Ectodermal cell (in vitro differentiated cells): Measurements from ENCODE around the gene DHX9.

ENCODE experiments used
- H3K27ac ChIP-seq: 2 replicates; pipeline ENCODE4 v1.7.0; 2013; ENCODE audit warnings: mild to moderate bottlenecking, low read depth, low read length; ENCODE audit not compliant: insufficient read depth, poor library complexity, severe bottlenecking
- H3K27me3 ChIP-seq: 2 replicates; pipeline ENCODE4 v1.7.0; 2013; ENCODE audit warnings: mild to moderate bottlenecking, low read length; ENCODE audit not compliant: insufficient read depth, control insufficient read depth, poor library complexity, severe bottlenecking
- H3K36me3 ChIP-seq: one replicate; pipeline ENCODE4 v1.7.0; 2013; ENCODE audit warnings: low read length; ENCODE audit not compliant: control insufficient read depth, insufficient read depth
- H3K4me1 ChIP-seq: one replicate; pipeline ENCODE4 v1.7.0; 2013; ENCODE audit warnings: low read length; ENCODE audit not compliant: control insufficient read depth, insufficient read depth
- H3K4me3 ChIP-seq: 2 replicates; pipeline ENCODE4 v1.7.0; 2013; ENCODE audit warnings: low read depth, low read length, control low read depth; ENCODE audit not compliant: insufficient read depth
- H3K9me3 ChIP-seq: 2 replicates; pipeline ENCODE4 v1.7.0; 2013; ENCODE audit warnings: mild to moderate bottlenecking, low read length, moderate library complexity; ENCODE audit not compliant: control insufficient read depth
- WGBS, 2 experiments: methylation state at CpG; one replicate each; pipeline ENCODE4 v1.1.7; 2013; ENCODE audit warnings: missing lambda C conversion rate in 2 of 2; 5-methylcytosine and 5-hydroxymethylcytosine counted together

Gene DHX9

GRCh38 chr1:182917378-182917777 is 78.2 kb downstream of the DHX9 start:
- H3K4me3 ChIP-seq = no peak overlapping the region
- H3K27ac ChIP-seq = no peak overlapping the region
- H3K36me3 ChIP-seq = no peaks in the 10 kb centered on the region
- H3K27me3 ChIP-seq = no peaks in the 10 kb centered on the region
- H3K9me3 ChIP-seq = no peaks in the 10 kb centered on the region
- no peaks in the 10 kb centered on the region for H3K4me1 ChIP-seq
- 91 to 94% methylated on average over 3 of the region's 3 CpGs for WGBS, 2 experiments

- H3K4me3 ChIP-seq = no peak overlapping the region
- H3K4me1 ChIP-seq = no peaks in the 10 kb centered on the region
- WGBS, 2 experiments = 92 to 93% methylated on average over 1 of the region's 1 CpG
- no peaks in the 10 kb centered on the region for H3K36me3 ChIP-seq
- H3K9me3 ChIP-seq = no peaks in the 10 kb centered on the region
- H3K27me3 ChIP-seq = no peaks in the 10 kb centered on the region
- no peak overlapping the region for H3K27ac ChIP-seq
These were observed 86.5 kb downstream of the DHX9 start for GRCh38 chr1:182925661-182926060.

- Histone ChIP-seq H3K27me3 (no peaks in the 10 kb centered on the region), H3K9me3 (no peaks in the 10 kb centered on the region), H3K4me1 (no peaks in the 10 kb centered on the region), H3K27ac (no peak overlapping the region), H3K4me3 (no peak overlapping the region), H3K36me3 (no peaks in the 10 kb centered on the region)
- WGBS, 2 experiments = 90 to 96% methylated on average over 1 of the region's 1 CpG
These were observed 88.7 kb downstream of the DHX9 start for GRCh38 chr1:182927693-182928433.

- Histone ChIP-seq H3K9me3 (no peaks in the 10 kb centered on the region), H3K27me3 (no peaks in the 10 kb centered on the region), H3K4me1 (no peaks in the 10 kb centered on the region), H3K27ac (no peak overlapping the region), H3K36me3 (no peaks in the 10 kb centered on the region), H3K4me3 (no peak overlapping the region)
- 100% methylated on average over 1 of the region's 1 CpG for WGBS, 2 experiments
These were observed 91.8 kb downstream of the DHX9 start for GRCh38 chr1:182930985-182931384.

GRCh38 chr1:182935716-182936115 is 96.6 kb downstream of the DHX9 start:
- Histone ChIP-seq H3K36me3 (no peaks in the 10 kb centered on the region), H3K4me1 (no peaks in the 10 kb centered on the region), H3K9me3 (no peaks in the 10 kb centered on the region), H3K27ac (no peak overlapping the region), H3K4me3 (no peak overlapping the region), H3K27me3 (no peaks in the 10 kb centered on the region)
